K562 (cell line): ENCODE results near the gene PPRC1. TPM values are rescaled to one million over a fixed set of nuclear protein-coding genes. Genes with fewer than 3 reads are reported as not detected.

ENCODE experiments used
- ATAC-seq: fragments of 200-7000 bp; cut with Tn5 transposase; 3 replicates; pipeline ENCODE4 v1.9.1; 2020; ENCODE audit warnings: moderate library complexity
- BruUV-seq: library from RNA; stranded (reverse); fragments of 400-500 nt; replicated peaks from 2 replicates; lab custom pipeline; 2021; lab: Mats Ljungman, UMichigan
- CTCF ChIA-PET: fragments of 300-600 bp; formaldehyde crosslinking; extraction: SDS; loops from one replicate; lab custom pipeline; 2021; ENCODE audit warnings: low intra/inter-chr PET ratio; lab: Yijun Ruan, JAX
- POLR2A ChIA-PET: fragments of 300-600, 350-650 bp; sonication (Branson Sonifier 250); formaldehyde crosslinking; extraction: SDS; loops from one replicate; lab custom pipeline; 2021; ENCODE audit warnings: antibody characterized with exemption, inconsistent platforms; lab: Yijun Ruan, JAX
- DNase-seq, 4 experiments: peaks; one replicate each; pipeline versions ENCODE4 v3.0.0 to v3.0.0-alpha.2; 2011 to 2018; ENCODE audit warnings: low spot score in 3 of 4, mixed read lengths in 3 of 4; ENCODE audit errors: extremely low read depth in 1 of 4
- FAIRE-seq: peaks from 2 replicates; lab custom pipeline; 2011; peaks lifted over from hg19 to GRCh38; lab: Jason Lieb, UNC
- H2AFZ ChIP-seq: 2 replicates; pipeline ENCODE4 v1.6.0; 2011; ENCODE audit warnings: low read depth, low read length, control low read depth, inconsistent platforms
- H3K27ac ChIP-seq: fragments of 200-600 bp; 3 replicates; pipeline ENCODE4 v1.8.0; 2011; ENCODE audit warnings: low read depth, mild to moderate bottlenecking, control low read depth, inconsistent platforms, low read length, moderate library complexity, mixed read lengths; ENCODE audit errors: extremely low read depth
- H3K27me3 ChIP-seq, 2 experiments: fragments of 300-600 bp in 1 of 2; 2 replicates in 1 of 2; 3 replicates in 1 of 2; pipeline versions ENCODE4 v1.6.0 to v1.8.0; 2011; ENCODE audit warnings: inconsistent platforms in 2 of 2, low read length in 2 of 2, mild to moderate bottlenecking in 1 of 2, mixed read lengths in 1 of 2, moderate library complexity in 1 of 2; ENCODE audit not compliant: control insufficient read depth in 2 of 2, insufficient read depth in 2 of 2
- H3K36me3 ChIP-seq: fragments of 300-600 bp; 3 replicates; pipeline ENCODE4 v1.8.0; 2011; ENCODE audit warnings: mild to moderate bottlenecking, low read length, inconsistent platforms; ENCODE audit not compliant: control insufficient read depth, insufficient read depth
- H3K4me1 ChIP-seq, 2 experiments: fragments of 200-600 bp in 1 of 2; replicated peaks in 1 of 2; 2 replicates in 1 of 2; 3 replicates in 1 of 2; pipeline versions ENCODE4 v1.5.1 to v1.8.0; 2011; ENCODE audit warnings: inconsistent platforms in 2 of 2, low read length in 2 of 2, mild to moderate bottlenecking in 1 of 2, mixed read lengths in 1 of 2, moderate library complexity in 1 of 2; ENCODE audit not compliant: control insufficient read depth in 2 of 2, insufficient read depth in 2 of 2
- H3K4me2 ChIP-seq: 2 replicates; pipeline ENCODE4 v1.6.1; 2011; ENCODE audit warnings: low read length, control low read depth, inconsistent platforms, mixed read lengths; ENCODE audit not compliant: insufficient read depth
- H3K4me3 ChIP-seq: fragments of 200-600 bp; sonication (generic), shearing (Covaris generic); 2 replicates; pipeline ENCODE4 v1.5.1; 2016; ENCODE audit warnings: control low read depth, inconsistent platforms
- H3K79me2 ChIP-seq: fragments of 200-600 bp; 3 replicates; pipeline ENCODE4 v1.8.0; 2011; ENCODE audit warnings: low read length, inconsistent platforms; ENCODE audit not compliant: control insufficient read depth, insufficient read depth
- H3K9ac ChIP-seq, 2 experiments: 2 replicates each; pipeline versions ENCODE4 v1.6.0 to v1.6.1; 2011; ENCODE audit warnings: low read depth in 2 of 2, low read length in 2 of 2, control low read depth in 1 of 2, inconsistent platforms in 1 of 2, mild to moderate bottlenecking in 1 of 2, mixed read lengths in 1 of 2; ENCODE audit not compliant: insufficient read depth in 1 of 2
- H3K9me1 ChIP-seq: one replicate; pipeline ENCODE4 v1.6.0; 2011; ENCODE audit warnings: inconsistent platforms, mild to moderate bottlenecking, low read length, moderate library complexity; ENCODE audit not compliant: control insufficient read depth, insufficient read depth
- H3K9me3 ChIP-seq: replicated peaks from 2 replicates; pipeline ENCODE4 v1.5.1; 2011; ENCODE audit warnings: low read depth, low read length, inconsistent platforms; ENCODE audit not compliant: control insufficient read depth, insufficient read depth
- H4K20me1 ChIP-seq: replicated peaks from 2 replicates; pipeline ENCODE4 v1.6.1; 2011; ENCODE audit warnings: low read length, inconsistent platforms, mixed read lengths; ENCODE audit not compliant: control insufficient read depth, insufficient read depth
- CBFA2T3 ChIP-seq: fragments of 450-650 bp; IDR thresholded peaks from 2 replicates; pipeline ENCODE4 v1.6.1; 2017
- CCNT2 ChIP-seq: IDR thresholded peaks from 2 replicates; pipeline ENCODE4 v1.6.1; 2011; ENCODE audit warnings: borderline replicate concordance, low read depth, mild to moderate bottlenecking, moderate library complexity, mixed read lengths, low read length; ENCODE audit not compliant: insufficient read length; ENCODE audit errors: extremely low read depth
- EP300 ChIP-seq: IDR thresholded peaks from 2 replicates; pipeline ENCODE4 v1.6.1; 2012; ENCODE audit warnings: low read length, improper control_type of control experiment
- GATAD2A ChIP-seq: fragments of 450-650 bp; IDR thresholded peaks from 2 replicates; pipeline ENCODE4 v1.6.1; 2017
- HDAC2 ChIP-seq: fragments of 450-650 bp; IDR thresholded peaks from 2 replicates; pipeline ENCODE4 v1.6.1; 2016; ENCODE audit warnings: mild to moderate bottlenecking
- HDAC6 ChIP-seq: IDR thresholded peaks from 2 replicates; pipeline ENCODE4 v1.6.1; 2012; ENCODE audit warnings: low read depth, mild to moderate bottlenecking, control low read depth, inconsistent platforms, low read length, moderate library complexity
- IRF2 ChIP-seq: sonication (generic); formaldehyde crosslinking; IDR thresholded peaks from 2 replicates; pipeline ENCODE4 v1.8.1; 2022; ENCODE audit warnings: mild to moderate bottlenecking, missing genetic modification reagents
- PML ChIP-seq: IDR thresholded peaks from 2 replicates; pipeline ENCODE4 v1.6.1; 2012; ENCODE audit warnings: low read length, inconsistent platforms
- POLR2A ChIP-seq: fragments of 450-650 bp; conservative IDR thresholded peaks from 2 replicates; pipeline ENCODE4 v1.6.1; 2016
- PTTG1 ChIP-seq: fragments of 450-650 bp; IDR thresholded peaks from 2 replicates; pipeline ENCODE4 v1.6.1; 2016; ENCODE audit warnings: low read depth, mild to moderate bottlenecking, missing genetic modification characterization, missing compliant biosample characterization
- SETDB1 ChIP-seq: IDR thresholded peaks from one replicate; pipeline ENCODE4 v1.6.1; 2012; ENCODE audit warnings: low read length, control low read depth, inconsistent platforms
- ZNF12 ChIP-seq: sonication (generic); formaldehyde crosslinking; IDR thresholded peaks from 2 replicates; pipeline ENCODE4 v1.4.0; 2020; ENCODE audit warnings: mild to moderate bottlenecking, missing genetic modification reagents
- ZNF764 ChIP-seq: fragments of 250-450 bp; sonication (Bioruptor Pico); IDR thresholded peaks from 2 replicates; pipeline ENCODE4 v1.4.0; 2020; ENCODE audit warnings: low read depth, mild to moderate bottlenecking, moderate library complexity
- ZZZ3 ChIP-seq: fragments of 450-650 bp; IDR thresholded peaks from 2 replicates; pipeline ENCODE4 v1.6.1; 2016; ENCODE audit warnings: antibody characterized with exemption, mild to moderate bottlenecking, moderate library complexity
- WGBS: fragments of 100-300 bp; shearing (Covaris generic); methylation state at CpG from one replicate; pipeline ENCODE4 v1.1.6; 2016; ENCODE audit warnings: low coverage, mixed read lengths; ENCODE audit not compliant: insufficient coverage; ENCODE audit errors: missing lambda C conversion rate; 5-methylcytosine and 5-hydroxymethylcytosine counted together
- in situ Hi-C: fragments of 300-500 bp; cut with MboI; formaldehyde crosslinking; loops from 4 replicates; pipeline ENCODE4 v1.15.0; 2018; ENCODE audit warnings: inconsistent platforms, mixed read lengths
- intact Hi-C: fragments of 100-400 bp; cut with micrococcal nuclease; formaldehyde crosslinking; loops from 2 replicates; pipeline ENCODE4 v1.14.2; 2022
- polyA plus RNA-seq, 8 experiments: library from polyadenylated mRNA; depleted of rRNA in 4 of 8; stranded (reverse) in 5 of 8; unstranded in 3 of 8; fragments of >200 nt; fragmentation: Nextera tagmentation in 2 of 8; fragmentation: Illumina TruSeq in 1 of 8; extraction: Ambion mirVana in 2 of 8; extraction: Trizol in 1 of 8; gene quantifications; 2 replicates each; pipeline versions ENCODE4 v1.2.1 to v1.2.3, GENCODE V29; 2011 to 2014; ENCODE audit warnings: inconsistent platforms in 1 of 8, missing spikeins in 1 of 8
- total RNA-seq, 7 experiments: library from RNA; depleted of rRNA in 6 of 7; stranded (reverse); fragments of >200 nt in 6 of 7; fragmentation: Illumina TruSeq in 2 of 7; extraction: Trizol in 2 of 7; gene quantifications; 2 replicates each; pipeline versions ENCODE4 v1.2.1 to v1.2.3, GENCODE V29; 2011 to 2021; ENCODE audit warnings: low replicate concordance in 1 of 7
- TF ChIP-seq, protein P1 (sequence below): fragments of 450-650 bp; IDR thresholded peaks from 2 replicates; pipeline ENCODE4 v1.6.1; 2017; ENCODE audit warnings: antibody characterized with exemption
- TF ChIP-seq, protein P2 (sequence below): fragments of 250-450 bp; sonication (Bioruptor Pico); IDR thresholded peaks from 2 replicates; pipeline ENCODE4 v1.5.0; 2021
- TF ChIP-seq, protein P3 (sequence below): fragments of 450-650 bp; formaldehyde crosslinking; IDR thresholded peaks from 2 replicates; pipeline ENCODE4 v1.4.0; 2022; ENCODE audit warnings: missing genetic modification characterization

Gene PPRC1
- total and polyA plus RNA-seq, 9 of the 15 experiments (the other 6 are each of a cell fraction or from before 2014, with no cell fraction given) = 8.5 to 47.1 (median 16.2) TPM

DNA sequence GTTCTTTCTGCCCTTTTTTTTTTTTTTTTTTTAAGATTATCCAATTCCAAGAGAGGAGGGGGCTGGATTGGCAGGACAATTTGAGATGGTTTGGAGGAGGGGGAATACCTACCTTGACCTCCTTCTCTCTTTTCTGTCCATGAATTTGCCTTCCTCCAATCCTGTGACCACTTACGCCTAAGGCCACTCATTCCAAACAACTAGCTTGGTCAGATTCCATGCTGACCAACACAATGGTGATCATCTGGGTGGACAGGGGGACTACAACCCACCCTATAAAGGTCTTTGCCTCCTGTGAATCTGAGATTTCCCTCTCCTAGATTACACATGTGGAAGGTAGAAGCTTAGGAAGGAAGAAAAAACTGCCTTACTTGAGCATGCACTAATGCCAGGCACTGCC, 10.4 kb upstream of the PPRC1 start:
- no peaks in the 10 kb centered on the region for H3K27me3 ChIP-seq
- no peaks in the 10 kb centered on the region for H3K9me1 ChIP-seq
- FAIRE-seq (no peak), ATAC-seq (no peak), DNase-seq (no peak)
- ChIA-PET POLR2A (interaction anchor here (0.6 to 2.7 kb wide), 2 partner anchors 9 to 280 kb away, joined by 4 to 16 read pairs; partner anchors contain the start of gene PPRC1), CTCF (no interaction called here)
- peaks cover 39% of the 10 kb centered on the region for H3K79me2 ChIP-seq
- peaks cover 21 to 34% of the 10 kb centered on the region in 2 experiments for H3K4me1 ChIP-seq
- H4K20me1 ChIP-seq = no peaks in the 10 kb centered on the region
- no peaks in the 10 kb centered on the region for H3K9me3 ChIP-seq
- 0 out of 3 replicates have a peak, but pooled peaks cover 2% of the 10 kb centered on the region for H3K36me3 ChIP-seq
- TF ChIP-seq ZZZ3 = no peak
- no peak for TF ChIP-seq HDAC2
- TF ChIP-seq CCNT2 = no peak
- TF ChIP-seq, protein P1, sequence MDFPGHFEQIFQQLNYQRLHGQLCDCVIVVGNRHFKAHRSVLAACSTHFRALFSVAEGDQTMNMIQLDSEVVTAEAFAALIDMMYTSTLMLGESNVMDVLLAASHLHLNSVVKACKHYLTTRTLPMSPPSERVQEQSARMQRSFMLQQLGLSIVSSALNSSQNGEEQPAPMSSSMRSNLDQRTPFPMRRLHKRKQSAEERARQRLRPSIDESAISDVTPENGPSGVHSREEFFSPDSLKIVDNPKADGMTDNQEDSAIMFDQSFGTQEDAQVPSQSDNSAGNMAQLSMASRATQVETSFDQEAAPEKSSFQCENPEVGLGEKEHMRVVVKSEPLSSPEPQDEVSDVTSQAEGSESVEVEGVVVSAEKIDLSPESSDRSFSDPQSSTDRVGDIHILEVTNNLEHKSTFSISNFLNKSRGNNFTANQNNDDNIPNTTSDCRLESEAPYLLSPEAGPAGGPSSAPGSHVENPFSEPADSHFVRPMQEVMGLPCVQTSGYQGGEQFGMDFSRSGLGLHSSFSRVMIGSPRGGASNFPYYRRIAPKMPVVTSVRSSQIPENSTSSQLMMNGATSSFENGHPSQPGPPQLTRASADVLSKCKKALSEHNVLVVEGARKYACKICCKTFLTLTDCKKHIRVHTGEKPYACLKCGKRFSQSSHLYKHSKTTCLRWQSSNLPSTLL = no peak
- no peak for TF ChIP-seq PML
- TF ChIP-seq POLR2A = no peak
- no peak for TF ChIP-seq IRF2
- TF ChIP-seq CBFA2T3 = no peak
- no peak for TF ChIP-seq SETDB1
- TF ChIP-seq ZNF764 (CRISPR knock-in tag) = no peak
- TF ChIP-seq, protein P2, sequence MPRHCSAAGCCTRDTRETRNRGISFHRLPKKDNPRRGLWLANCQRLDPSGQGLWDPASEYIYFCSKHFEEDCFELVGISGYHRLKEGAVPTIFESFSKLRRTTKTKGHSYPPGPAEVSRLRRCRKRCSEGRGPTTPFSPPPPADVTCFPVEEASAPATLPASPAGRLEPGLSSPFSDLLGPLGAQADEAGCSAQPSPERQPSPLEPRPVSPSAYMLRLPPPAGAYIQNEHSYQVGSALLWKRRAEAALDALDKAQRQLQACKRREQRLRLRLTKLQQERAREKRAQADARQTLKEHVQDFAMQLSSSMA (CRISPR knock-in tag) = no peak
- TF ChIP-seq HDAC6 = no peak
- TF ChIP-seq EP300 = no peak
- TF ChIP-seq, protein P3, sequence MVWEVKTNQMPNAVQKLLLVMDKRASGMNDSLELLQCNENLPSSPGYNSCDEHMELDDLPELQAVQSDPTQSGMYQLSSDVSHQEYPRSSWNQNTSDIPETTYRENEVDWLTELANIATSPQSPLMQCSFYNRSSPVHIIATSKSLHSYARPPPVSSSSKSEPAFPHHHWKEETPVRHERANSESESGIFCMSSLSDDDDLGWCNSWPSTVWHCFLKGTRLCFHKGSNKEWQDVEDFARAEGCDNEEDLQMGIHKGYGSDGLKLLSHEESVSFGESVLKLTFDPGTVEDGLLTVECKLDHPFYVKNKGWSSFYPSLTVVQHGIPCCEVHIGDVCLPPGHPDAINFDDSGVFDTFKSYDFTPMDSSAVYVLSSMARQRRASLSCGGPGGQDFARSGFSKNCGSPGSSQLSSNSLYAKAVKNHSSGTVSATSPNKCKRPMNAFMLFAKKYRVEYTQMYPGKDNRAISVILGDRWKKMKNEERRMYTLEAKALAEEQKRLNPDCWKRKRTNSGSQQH (CRISPR knock-in tag) = no peak
- TF ChIP-seq PTTG1 (tag) = no peak
- no peak for TF ChIP-seq ZNF12 (CRISPR knock-in tag)
- no peak for TF ChIP-seq GATAD2A
- H3K4me2 ChIP-seq = no peak overlapping the region; the same call in 1 of the 2 replicates
- no peak overlapping the region for H2AFZ ChIP-seq
- H3K9ac ChIP-seq = no peak overlapping the region
- BruUV-seq = no TSS peak
- intact Hi-C loops (no loop called here), in situ Hi-C loops (no loop called here)
- H3K27ac ChIP-seq = no peak overlapping the region
- no peak overlapping the region for H3K4me3 ChIP-seq
- no CpG with 5 or more reads among the region's 1 CpG for WGBS
